Measurements from ENCODE around the gene DNAJC4. TPM values are rescaled to one million over a fixed set of nuclear protein-coding genes. Genes with fewer than 3 reads are reported as not detected.

Gene DNAJC4
- total and polyA plus RNA-seq, 9 of the 15 experiments (the other 6 are each of a cell fraction or from before 2014, with no cell fraction given) = 4.0 to 32.6 (median 19.9) TPM

DNA sequence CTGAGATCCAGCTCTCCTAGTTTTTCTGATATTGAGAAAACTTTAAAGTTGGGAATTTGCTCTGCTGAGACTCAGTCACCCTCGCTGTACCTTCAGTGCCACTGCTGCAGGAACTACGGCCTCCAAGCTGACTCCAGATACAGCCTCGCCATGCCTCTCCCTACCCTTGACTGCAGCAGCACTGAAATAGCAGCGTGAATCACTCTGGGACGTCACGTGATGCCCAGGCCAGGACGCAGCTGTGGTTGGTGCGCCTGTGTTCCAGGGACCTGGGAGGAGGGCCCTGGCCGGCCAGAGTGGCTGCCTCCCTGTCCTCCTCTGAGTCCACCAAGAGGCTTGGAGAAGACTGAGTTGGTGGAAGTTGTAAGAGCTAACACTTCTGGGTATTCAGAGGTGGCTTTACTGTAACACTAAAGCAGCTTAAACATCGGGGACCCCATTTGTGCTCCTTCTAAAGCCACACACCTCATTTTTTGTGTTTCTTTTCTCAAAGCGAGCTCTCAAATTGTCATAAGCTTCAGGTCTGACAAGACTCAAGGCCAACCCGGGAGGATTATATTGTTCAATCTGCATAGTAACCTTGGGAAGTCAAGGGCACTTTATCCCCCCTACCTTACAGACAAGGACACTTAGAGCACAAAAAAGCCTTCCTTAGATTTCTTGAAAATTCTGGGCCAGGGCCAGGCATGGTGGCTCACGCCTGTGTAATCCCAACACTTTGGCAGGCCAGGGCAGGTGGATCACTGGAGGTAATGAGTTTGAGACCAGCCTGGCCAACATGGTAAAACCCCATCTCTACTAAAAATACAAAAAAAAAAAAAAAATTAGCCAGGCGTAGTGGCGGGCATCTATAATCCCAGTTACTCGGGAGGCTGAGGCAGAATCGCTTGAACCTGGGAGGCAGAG is 48.6 kb upstream of the DNAJC4 start (continued):
- TF ChIP-seq, protein P1, sequence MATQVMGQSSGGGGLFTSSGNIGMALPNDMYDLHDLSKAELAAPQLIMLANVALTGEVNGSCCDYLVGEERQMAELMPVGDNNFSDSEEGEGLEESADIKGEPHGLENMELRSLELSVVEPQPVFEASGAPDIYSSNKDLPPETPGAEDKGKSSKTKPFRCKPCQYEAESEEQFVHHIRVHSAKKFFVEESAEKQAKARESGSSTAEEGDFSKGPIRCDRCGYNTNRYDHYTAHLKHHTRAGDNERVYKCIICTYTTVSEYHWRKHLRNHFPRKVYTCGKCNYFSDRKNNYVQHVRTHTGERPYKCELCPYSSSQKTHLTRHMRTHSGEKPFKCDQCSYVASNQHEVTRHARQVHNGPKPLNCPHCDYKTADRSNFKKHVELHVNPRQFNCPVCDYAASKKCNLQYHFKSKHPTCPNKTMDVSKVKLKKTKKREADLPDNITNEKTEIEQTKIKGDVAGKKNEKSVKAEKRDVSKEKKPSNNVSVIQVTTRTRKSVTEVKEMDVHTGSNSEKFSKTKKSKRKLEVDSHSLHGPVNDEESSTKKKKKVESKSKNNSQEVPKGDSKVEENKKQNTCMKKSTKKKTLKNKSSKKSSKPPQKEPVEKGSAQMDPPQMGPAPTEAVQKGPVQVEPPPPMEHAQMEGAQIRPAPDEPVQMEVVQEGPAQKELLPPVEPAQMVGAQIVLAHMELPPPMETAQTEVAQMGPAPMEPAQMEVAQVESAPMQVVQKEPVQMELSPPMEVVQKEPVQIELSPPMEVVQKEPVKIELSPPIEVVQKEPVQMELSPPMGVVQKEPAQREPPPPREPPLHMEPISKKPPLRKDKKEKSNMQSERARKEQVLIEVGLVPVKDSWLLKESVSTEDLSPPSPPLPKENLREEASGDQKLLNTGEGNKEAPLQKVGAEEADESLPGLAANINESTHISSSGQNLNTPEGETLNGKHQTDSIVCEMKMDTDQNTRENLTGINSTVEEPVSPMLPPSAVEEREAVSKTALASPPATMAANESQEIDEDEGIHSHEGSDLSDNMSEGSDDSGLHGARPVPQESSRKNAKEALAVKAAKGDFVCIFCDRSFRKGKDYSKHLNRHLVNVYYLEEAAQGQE (IDR thresholded peaks at IDR 0.05; ENCODE audit: borderline replicate concordance) = peak; percentile 88
- TF ChIP-seq, protein P1 (CRISPR knock-in tag; IDR thresholded peaks at IDR 0.05; ENCODE audit: low read depth) = no peak
- TF ChIP-seq PHF21A (IDR thresholded peaks at IDR 0.05; ENCODE audit: borderline replicate concordance, low read depth) = peak; percentile 56; the same call in 1 of the 2 replicates
- 0 out of 2 replicates have a peak, but pooled peaks have one; percentile 17 for TF ChIP-seq ETV5 (CRISPR knock-in tag; IDR thresholded peaks at IDR 0.05; ENCODE audit: low read depth)
- TF ChIP-seq NUFIP1 (IDR thresholded peaks at IDR 0.05; ENCODE audit: partially characterized antibody) = no peak
- peak; percentile 50; the same call in 1 of the 2 replicates for TF ChIP-seq SOX6 (IDR thresholded peaks at IDR 0.05)
- TF ChIP-seq, protein P2, sequence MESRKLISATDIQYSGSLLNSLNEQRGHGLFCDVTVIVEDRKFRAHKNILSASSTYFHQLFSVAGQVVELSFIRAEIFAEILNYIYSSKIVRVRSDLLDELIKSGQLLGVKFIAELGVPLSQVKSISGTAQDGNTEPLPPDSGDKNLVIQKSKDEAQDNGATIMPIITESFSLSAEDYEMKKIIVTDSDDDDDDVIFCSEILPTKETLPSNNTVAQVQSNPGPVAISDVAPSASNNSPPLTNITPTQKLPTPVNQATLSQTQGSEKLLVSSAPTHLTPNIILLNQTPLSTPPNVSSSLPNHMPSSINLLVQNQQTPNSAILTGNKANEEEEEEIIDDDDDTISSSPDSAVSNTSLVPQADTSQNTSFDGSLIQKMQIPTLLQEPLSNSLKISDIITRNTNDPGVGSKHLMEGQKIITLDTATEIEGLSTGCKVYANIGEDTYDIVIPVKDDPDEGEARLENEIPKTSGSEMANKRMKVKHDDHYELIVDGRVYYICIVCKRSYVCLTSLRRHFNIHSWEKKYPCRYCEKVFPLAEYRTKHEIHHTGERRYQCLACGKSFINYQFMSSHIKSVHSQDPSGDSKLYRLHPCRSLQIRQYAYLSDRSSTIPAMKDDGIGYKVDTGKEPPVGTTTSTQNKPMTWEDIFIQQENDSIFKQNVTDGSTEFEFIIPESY (CRISPR knock-in tag; IDR thresholded peaks at IDR 0.05) = peak; percentile 35; the same call in 1 of the 2 replicates
- TF ChIP-seq MEF2A (IDR thresholded peaks at IDR 0.05; ENCODE audit: control insufficient read depth, low read depth, low read length) = peak; percentile 98
- TF ChIP-seq, protein P3, sequence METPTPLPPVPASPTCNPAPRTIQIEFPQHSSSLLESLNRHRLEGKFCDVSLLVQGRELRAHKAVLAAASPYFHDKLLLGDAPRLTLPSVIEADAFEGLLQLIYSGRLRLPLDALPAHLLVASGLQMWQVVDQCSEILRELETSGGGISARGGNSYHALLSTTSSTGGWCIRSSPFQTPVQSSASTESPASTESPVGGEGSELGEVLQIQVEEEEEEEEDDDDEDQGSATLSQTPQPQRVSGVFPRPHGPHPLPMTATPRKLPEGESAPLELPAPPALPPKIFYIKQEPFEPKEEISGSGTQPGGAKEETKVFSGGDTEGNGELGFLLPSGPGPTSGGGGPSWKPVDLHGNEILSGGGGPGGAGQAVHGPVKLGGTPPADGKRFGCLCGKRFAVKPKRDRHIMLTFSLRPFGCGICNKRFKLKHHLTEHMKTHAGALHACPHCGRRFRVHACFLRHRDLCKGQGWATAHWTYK (CRISPR knock-in tag; IDR thresholded peaks at IDR 0.05) = 0 out of 2 replicates have a peak, but pooled peaks have one; percentile 10
- peak; percentile 33 for TF ChIP-seq RBBP5 (IDR thresholded peaks at IDR 0.05; ENCODE audit: borderline replicate concordance, insufficient read depth, low read length, poor library complexity, severe bottlenecking)
- peak; percentile 67 for TF ChIP-seq POLR2A (conservative IDR thresholded peaks at IDR 0.05)
- TF ChIP-seq ARID1B (IDR thresholded peaks at IDR 0.05) = peak; percentile 54; the same call in 1 of the 2 replicates
- peak; percentile 88 for TF ChIP-seq L3MBTL2 (IDR thresholded peaks at IDR 0.05)
- TF ChIP-seq POLR2G (IDR thresholded peaks at IDR 0.05; ENCODE audit: low read depth, low read length) = peak; percentile 75
- 0 out of 2 replicates have a peak, but pooled peaks have one; percentile 13 for TF ChIP-seq MXI1 (IDR thresholded peaks at IDR 0.05; ENCODE audit: low read depth, low read length)
- 0 out of 2 replicates have a peak, but pooled peaks have one; percentile 68 for TF ChIP-seq RHOXF2B (CRISPR knock-in tag; conservative IDR thresholded peaks at IDR 0.05)
